Measurements from ENCODE around the gene ITPKC. TPM values are rescaled to one million over a fixed set of nuclear protein-coding genes. Genes with fewer than 3 reads are reported as not detected.

The ITPKC gene
- total RNA-seq, 1 experiment from 2014 or later: 25.3 TPM

DNA sequence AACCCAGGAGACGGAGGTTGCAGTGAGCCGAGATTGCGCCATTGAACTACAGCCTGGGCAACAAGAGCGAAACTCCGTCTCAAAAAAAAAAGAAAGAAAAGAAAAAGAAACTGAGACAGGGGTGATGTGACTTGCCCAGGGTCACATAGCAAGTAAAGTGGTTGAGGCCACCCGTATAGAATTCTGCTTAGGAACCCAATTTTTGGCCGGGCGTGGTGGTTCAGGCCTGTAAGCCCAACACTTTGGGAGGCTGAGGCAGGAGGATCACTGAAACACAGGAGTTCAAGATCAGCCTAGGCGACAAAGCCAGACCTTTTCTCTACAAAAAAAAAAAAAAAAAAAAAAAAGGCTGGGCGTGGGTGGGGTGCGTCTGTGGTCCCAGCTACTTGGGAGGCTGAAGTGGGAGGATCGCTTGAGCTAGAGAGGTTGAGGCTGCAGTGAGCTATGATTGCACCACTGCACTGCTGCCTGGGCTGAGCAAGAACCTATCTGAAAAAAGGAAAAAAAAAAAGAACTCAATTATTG is 35.4 kb downstream of the ITPKC start:
- peak overlapping the region; percentile 92 for H3K27ac Mint-ChIP-seq (ENCODE audit: unreplicated experiment)
- TF ChIP-seq, protein P1, sequence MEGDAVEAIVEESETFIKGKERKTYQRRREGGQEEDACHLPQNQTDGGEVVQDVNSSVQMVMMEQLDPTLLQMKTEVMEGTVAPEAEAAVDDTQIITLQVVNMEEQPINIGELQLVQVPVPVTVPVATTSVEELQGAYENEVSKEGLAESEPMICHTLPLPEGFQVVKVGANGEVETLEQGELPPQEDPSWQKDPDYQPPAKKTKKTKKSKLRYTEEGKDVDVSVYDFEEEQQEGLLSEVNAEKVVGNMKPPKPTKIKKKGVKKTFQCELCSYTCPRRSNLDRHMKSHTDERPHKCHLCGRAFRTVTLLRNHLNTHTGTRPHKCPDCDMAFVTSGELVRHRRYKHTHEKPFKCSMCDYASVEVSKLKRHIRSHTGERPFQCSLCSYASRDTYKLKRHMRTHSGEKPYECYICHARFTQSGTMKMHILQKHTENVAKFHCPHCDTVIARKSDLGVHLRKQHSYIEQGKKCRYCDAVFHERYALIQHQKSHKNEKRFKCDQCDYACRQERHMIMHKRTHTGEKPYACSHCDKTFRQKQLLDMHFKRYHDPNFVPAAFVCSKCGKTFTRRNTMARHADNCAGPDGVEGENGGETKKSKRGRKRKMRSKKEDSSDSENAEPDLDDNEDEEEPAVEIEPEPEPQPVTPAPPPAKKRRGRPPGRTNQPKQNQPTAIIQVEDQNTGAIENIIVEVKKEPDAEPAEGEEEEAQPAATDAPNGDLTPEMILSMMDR (IDR thresholded peaks at IDR 0.05; ENCODE audit: unreplicated experiment): no peak
- no TSS peak for BruUV-seq (replicated peaks)
- H3K9me3 Mint-ChIP-seq (ENCODE audit: low read depth, unreplicated experiment): no peaks in the 10 kb centered on the region
- peaks cover 86% of the 10 kb centered on the region for H3K36me3 Mint-ChIP-seq (ENCODE audit: insufficient read depth, unreplicated experiment)
- H3K4me1 Mint-ChIP-seq (ENCODE audit: low read depth, unreplicated experiment): peaks cover 59% of the 10 kb centered on the region
- peak overlapping the region; percentile 84 for H3K4me3 Mint-ChIP-seq (ENCODE audit: low read depth, unreplicated experiment)
- intact Hi-C loops (cut with micrococcal nuclease; ENCODE audit: unreplicated experiment): loop anchor here (5.0 kb wide), 2 partner anchors 35 to 45 kb away; partner anchors contain the start of genes COQ8B, EGLN2 and ITPKC
- no peak for DNase-seq
- CTCF ChIA-PET: interaction anchor here (0.6 to 1.9 kb wide), 4 partner anchors 26 to 52 kb away, joined by 3 to 10 read pairs (median 4); partner anchors contain the start of gene RAB4B
- H3K27me3 Mint-ChIP-seq (ENCODE audit: unreplicated experiment): no peaks in the 10 kb centered on the region

DNA sequence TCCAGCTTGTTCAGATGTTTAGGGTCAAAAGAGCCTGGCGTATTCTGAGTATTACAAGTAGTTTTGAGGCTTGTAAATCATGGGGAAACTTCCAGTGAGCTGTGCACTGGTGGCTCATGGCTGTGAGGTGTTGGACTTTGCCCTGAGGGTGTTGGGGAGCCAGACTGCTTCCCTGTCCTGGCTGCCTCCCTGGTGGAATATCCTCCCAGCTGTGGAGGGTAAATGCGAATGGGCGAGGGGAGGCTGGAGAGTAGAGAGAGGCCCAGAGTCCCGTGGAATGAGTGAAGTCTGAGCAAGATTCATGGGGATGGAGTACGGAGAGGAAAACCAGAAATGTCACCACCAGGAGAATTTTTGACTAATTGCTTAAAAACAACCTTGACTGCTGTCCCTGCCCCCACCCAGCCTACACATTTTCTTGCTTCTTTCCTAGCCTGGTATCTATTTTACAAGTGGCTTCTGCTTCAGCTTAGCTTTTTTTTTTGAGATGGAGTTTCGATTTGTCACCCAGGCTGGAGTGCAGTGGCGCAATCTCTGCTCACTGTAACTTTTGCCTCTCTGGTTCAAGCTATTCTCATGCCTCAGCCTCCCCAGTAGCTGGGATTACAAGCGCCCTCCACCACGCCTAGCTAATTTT is 37.8 kb downstream of the ITPKC start:
- peak overlapping the region; percentile 53 for H3K27ac Mint-ChIP-seq (ENCODE audit: unreplicated experiment)
- no peaks in the 10 kb centered on the region for H3K27me3 Mint-ChIP-seq (ENCODE audit: unreplicated experiment)
- BruUV-seq (replicated peaks): no TSS peak
- H3K36me3 Mint-ChIP-seq (ENCODE audit: insufficient read depth, unreplicated experiment): peaks cover 91% of the 10 kb centered on the region
- peaks cover 42% of the 10 kb centered on the region for H3K4me1 Mint-ChIP-seq (ENCODE audit: low read depth, unreplicated experiment)
- peak overlapping the region; percentile 64 for H3K4me3 Mint-ChIP-seq (ENCODE audit: low read depth, unreplicated experiment)
- no peaks in the 10 kb centered on the region for H3K9me3 Mint-ChIP-seq (ENCODE audit: low read depth, unreplicated experiment)
- peak; percentile 47 for DNase-seq
- intact Hi-C loops (cut with micrococcal nuclease; ENCODE audit: unreplicated experiment): loop anchor here (5.0 kb wide), 2 partner anchors 37 to 43 kb away; partner anchors contain the start of genes COQ8B, EGLN2 and ITPKC
- CTCF ChIA-PET: interaction anchor here (0.5 to 1.2 kb wide), 4 partner anchors 23 to 283 kb away, joined by 3 to 4 read pairs (median 3); partner anchors contain the start of genes COQ8B and EGLN2
- TF ChIP-seq, protein P1 (IDR thresholded peaks at IDR 0.05; ENCODE audit: unreplicated experiment): no peak

DNA sequence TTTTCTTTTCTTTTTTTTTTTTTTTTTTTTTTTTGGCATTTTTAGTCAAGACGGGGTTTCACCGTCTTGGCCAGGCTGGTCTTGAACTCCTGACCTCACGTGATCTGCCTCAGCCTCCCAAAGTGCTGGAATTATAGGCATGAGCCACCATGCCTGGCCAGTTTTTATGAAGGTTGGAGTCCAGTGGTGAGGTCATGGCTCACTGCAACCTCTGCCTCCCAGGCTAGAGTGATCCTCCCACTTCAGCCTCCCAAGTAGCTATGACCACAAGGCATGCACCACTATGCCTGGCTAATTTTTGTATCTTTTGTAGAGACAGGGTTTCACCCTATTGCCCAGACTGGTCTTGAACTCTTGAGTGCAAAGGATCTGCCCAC is 38.3 kb downstream of the ITPKC start:
- TF ChIP-seq, protein P1 (IDR thresholded peaks at IDR 0.05; ENCODE audit: unreplicated experiment): no peak
- peak overlapping the region; percentile 10 for H3K4me3 Mint-ChIP-seq (ENCODE audit: low read depth, unreplicated experiment)
- peaks cover 37% of the 10 kb centered on the region for H3K4me1 Mint-ChIP-seq (ENCODE audit: low read depth, unreplicated experiment)
- H3K27ac Mint-ChIP-seq (ENCODE audit: unreplicated experiment): no peak overlapping the region
- H3K9me3 Mint-ChIP-seq (ENCODE audit: low read depth, unreplicated experiment): no peaks in the 10 kb centered on the region
- intact Hi-C loops (cut with micrococcal nuclease; ENCODE audit: unreplicated experiment): no loop called here
- CTCF ChIA-PET: interaction anchor here (1.2 kb wide), 1 partner anchor 39 kb away, joined by 3 read pairs; the partner anchor contains the start of gene COQ8B
- H3K36me3 Mint-ChIP-seq (ENCODE audit: insufficient read depth, unreplicated experiment): peaks cover 91% of the 10 kb centered on the region
- BruUV-seq (replicated peaks): no TSS peak
- no peaks in the 10 kb centered on the region for H3K27me3 Mint-ChIP-seq (ENCODE audit: unreplicated experiment)
- no peak for DNase-seq

DNA sequence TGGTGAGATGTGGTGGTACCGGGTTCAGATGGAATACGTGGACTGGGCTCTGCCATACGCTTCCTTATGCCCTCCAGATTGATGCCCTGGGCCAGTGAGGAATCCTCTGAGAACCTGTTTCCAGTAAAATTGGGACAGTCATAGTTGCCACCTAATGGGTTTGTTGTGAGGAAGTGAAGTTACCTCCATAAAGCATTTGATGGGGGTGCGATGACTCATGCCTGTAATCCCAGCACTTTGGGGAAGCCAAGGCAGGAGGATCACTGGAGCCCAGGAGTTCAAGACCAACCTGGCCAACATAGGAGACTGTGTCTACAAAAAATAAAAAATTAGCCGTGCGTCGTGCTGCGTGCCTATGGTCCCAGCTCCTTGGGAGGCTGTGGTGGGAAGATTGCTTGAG is 38.9 kb downstream of the ITPKC start:
- Mint-ChIP-seq H3K27me3 (ENCODE audit: unreplicated experiment) (no peaks in the 10 kb centered on the region), H3K4me1 (ENCODE audit: low read depth, unreplicated experiment) (peaks cover 36% of the 10 kb centered on the region), H3K4me3 (ENCODE audit: low read depth, unreplicated experiment) (peak overlapping the region; percentile 10), H3K27ac (ENCODE audit: unreplicated experiment) (no peak overlapping the region), H3K36me3 (ENCODE audit: insufficient read depth, unreplicated experiment) (peaks cover 91% of the 10 kb centered on the region), H3K9me3 (ENCODE audit: low read depth, unreplicated experiment) (no peaks in the 10 kb centered on the region)
- intact Hi-C loops (cut with micrococcal nuclease; ENCODE audit: unreplicated experiment): no loop called here
- TF ChIP-seq, protein P1 (IDR thresholded peaks at IDR 0.05; ENCODE audit: unreplicated experiment): no peak
- no peak for DNase-seq
- CTCF ChIA-PET: interaction anchor here (1.2 kb wide), 1 partner anchor 39 kb away, joined by 3 read pairs; the partner anchor contains the start of gene COQ8B
- BruUV-seq (replicated peaks): no TSS peak
